ENCODE results near the gene MANSC1.

MANSC1 gene

GRCh38 chr12:12380949-12381593 is 31.0 kb upstream of the MANSC1 start:
- Histone ChIP-seq H3K36me3 (no peaks in the 10 kb centered on the region), H3K27me3 (ENCODE audit: insufficient read depth, low read depth, severe bottlenecking) (no peaks in the 10 kb centered on the region), H3K4me3 (ENCODE audit: low read depth, low read length) (no peak overlapping the region), H3K9me3 (ENCODE audit: severe bottlenecking) (no peaks in the 10 kb centered on the region), H3K27ac (no peak overlapping the region)
- no peak for DNase-seq
- TF ChIP-seq CTCF (IDR thresholded peaks at IDR 0.05; ENCODE audit: low read depth, low read length) = no peak

GRCh38 chr12:12379831-12380730 is 30.0 kb upstream of the MANSC1 start:
- DNase-seq = no peak
- Histone ChIP-seq H3K4me3 (ENCODE audit: low read depth, low read length) (no peak overlapping the region), H3K27ac (no peak overlapping the region), H3K36me3 (no peaks in the 10 kb centered on the region), H3K9me3 (ENCODE audit: severe bottlenecking) (no peaks in the 10 kb centered on the region), H3K27me3 (ENCODE audit: insufficient read depth, low read depth, severe bottlenecking) (no peaks in the 10 kb centered on the region)
- no peak for TF ChIP-seq CTCF (IDR thresholded peaks at IDR 0.05; ENCODE audit: low read depth, low read length)

- no peak overlapping the region for H3K4me3 ChIP-seq (ENCODE audit: low read depth, low read length)
- H3K9me3 ChIP-seq (ENCODE audit: severe bottlenecking) = no peaks in the 10 kb centered on the region
- H3K27ac ChIP-seq = no peak overlapping the region
- no peaks in the 10 kb centered on the region for H3K27me3 ChIP-seq (ENCODE audit: insufficient read depth, low read depth, severe bottlenecking)
- no peak for TF ChIP-seq CTCF (IDR thresholded peaks at IDR 0.05; ENCODE audit: low read depth, low read length)
- no peak for DNase-seq
- no peaks in the 10 kb centered on the region for H3K36me3 ChIP-seq
Measured at GRCh38 chr12:12378616-12379015, 28.6 kb upstream of the MANSC1 start.

DNA sequence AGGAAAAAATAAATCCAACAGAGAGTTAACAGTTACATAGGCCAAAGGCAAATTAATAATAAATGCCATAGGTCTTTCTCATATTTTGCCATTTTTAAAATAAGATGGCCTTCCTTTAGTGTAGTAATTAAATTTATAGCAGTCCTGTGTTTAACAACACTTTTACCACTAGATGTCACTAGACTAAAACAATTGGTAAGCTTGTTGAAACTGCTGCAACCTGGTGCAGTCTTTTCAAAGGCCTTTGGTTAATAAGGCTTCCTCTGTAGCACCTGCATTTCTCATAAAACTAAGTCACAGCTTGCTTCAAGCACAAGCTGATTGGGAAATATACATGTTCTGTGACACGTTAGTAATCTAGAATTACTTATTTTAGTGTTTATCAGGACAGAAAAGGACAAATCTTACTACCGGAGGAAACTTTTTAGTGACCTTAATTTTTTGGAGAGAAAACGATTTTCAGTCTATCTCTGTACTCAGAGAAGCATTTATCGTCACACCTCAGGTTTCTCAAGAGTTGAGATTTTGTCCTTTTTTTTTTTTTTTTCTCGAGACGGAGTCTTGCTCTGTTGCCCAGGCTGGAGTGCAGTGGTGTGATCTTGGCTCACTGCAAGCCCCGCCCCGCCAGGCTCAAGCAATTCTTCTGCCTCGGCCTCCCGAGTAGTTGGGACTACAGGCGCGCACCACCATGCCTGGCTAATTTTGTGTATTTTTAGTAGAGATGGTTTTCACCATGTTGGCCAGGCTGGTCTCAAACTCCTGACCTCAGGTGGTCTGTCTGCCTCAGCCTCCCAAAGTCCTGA is 26.8 kb upstream of the MANSC1 start:
- Histone ChIP-seq H3K27me3 (ENCODE audit: insufficient read depth, low read depth, severe bottlenecking) (no peaks in the 10 kb centered on the region), H3K4me3 (ENCODE audit: low read depth, low read length) (no peak overlapping the region), H3K27ac (no peak overlapping the region), H3K9me3 (ENCODE audit: severe bottlenecking) (no peaks in the 10 kb centered on the region), H3K36me3 (no peaks in the 10 kb centered on the region)
- peak; percentile 41; the same call in 1 of the 2 replicates for TF ChIP-seq CTCF (IDR thresholded peaks at IDR 0.05; ENCODE audit: low read depth, low read length)
- DNase-seq = no peak

DNA sequence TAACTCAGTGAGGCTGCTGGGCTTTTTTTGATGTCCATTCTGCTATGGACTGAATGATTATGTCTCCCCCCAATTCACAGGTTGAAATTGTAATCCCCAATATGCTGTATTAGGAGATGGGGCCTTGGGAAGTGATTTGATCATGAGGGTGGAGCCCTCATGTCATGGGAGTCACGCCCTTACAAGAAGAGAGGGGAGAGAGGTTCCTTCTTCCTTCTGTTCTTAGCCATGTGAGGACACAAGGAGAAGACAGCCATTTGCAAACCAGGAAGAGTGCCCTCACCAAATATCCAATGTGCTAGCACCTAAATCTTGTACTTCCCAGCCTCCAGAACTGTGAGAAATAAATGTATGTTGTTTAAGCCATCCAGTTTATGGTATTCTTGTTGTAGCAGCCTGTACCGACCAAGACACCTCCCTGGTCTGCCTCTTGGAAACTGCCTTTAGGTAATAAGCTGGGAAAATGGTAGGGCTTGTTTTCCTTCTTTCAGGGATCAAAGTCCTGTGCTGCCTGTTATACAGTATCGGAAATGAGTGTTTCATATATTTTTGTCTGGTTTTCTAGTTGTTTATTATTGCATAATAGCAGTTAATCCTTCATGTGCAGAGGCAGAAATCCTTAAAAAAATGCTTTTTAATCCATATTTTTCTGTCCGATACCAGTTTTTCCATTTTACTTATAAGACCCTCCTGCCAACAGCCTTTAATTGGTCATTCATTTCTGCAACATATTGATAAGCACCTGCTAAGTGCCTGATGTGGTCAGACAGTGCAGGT is 23.1 kb upstream of the MANSC1 start:
- no peaks in the 10 kb centered on the region for H3K27me3 ChIP-seq (ENCODE audit: insufficient read depth, low read depth, severe bottlenecking)
- DNase-seq = no peak
- H3K27ac ChIP-seq = no peak overlapping the region
- H3K4me3 ChIP-seq (ENCODE audit: low read depth, low read length) = no peak overlapping the region
- no peaks in the 10 kb centered on the region; the same call in 1 of the 2 replicates for H3K36me3 ChIP-seq
- no peak for TF ChIP-seq CTCF (IDR thresholded peaks at IDR 0.05; ENCODE audit: low read depth, low read length)
- H3K9me3 ChIP-seq (ENCODE audit: severe bottlenecking) = no peaks in the 10 kb centered on the region
